ENCODE measurements around the gene TMEM213. TPM values are rescaled to one million over a fixed set of nuclear protein-coding genes. Genes with fewer than 3 reads are reported as not detected.
A peak's percentile ranks its signal among the peaks of the same experiment; 100 is the strongest.

TMEM213 gene
- total and polyA plus RNA-seq, 2 of the 13 experiments (the other 11 are each of a cell fraction or from before 2014, with no cell fraction given): not detected

DNA sequence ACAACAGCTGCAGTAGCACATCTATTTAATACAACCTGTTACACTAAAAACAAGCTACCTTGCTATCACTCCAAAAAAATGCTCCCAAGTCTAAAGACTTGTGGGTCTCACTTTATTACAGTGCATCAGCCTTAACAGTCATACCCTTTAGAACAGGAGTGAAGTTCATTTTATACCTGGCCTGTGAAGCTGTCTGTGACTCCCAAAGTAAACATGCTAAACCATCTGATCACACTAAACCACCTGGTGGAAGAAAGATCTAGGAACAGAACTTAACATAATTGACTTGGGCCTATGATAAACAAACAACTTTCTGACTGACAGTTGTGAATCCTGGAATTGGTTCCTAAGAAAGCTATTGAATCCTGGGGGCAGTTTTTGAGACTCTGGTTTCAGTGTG, 81.1 kb downstream of the TMEM213 start:
- Histone ChIP-seq H3K4me3 (replicated peaks in 1 of 3; ENCODE audit: insufficient read depth in 1 of 3, low read depth in 2 of 3, low read length in 3 of 3) (no peak overlapping the region), H3K4me1 (ENCODE audit: insufficient read depth, low read length) (peaks cover 3% of the 10 kb centered on the region; the same call in 1 of the 2 replicates), H3K27ac (ENCODE audit: extremely low read length, insufficient read depth, low read length) (no peak overlapping the region), H3K79me2 (ENCODE audit: insufficient read depth, low read length) (no peaks in the 10 kb centered on the region), H4K20me1 (ENCODE audit: insufficient read depth, low read length) (no peaks in the 10 kb centered on the region), H3K36me3 (replicated peaks in 1 of 2; ENCODE audit: control insufficient read depth in 1 of 2, insufficient read depth in 2 of 2, low read length in 2 of 2) (peaks cover 0 to 4% of the 10 kb centered on the region in 2 experiments; a peak in 1 of 5 replicates), H2AFZ (ENCODE audit: low read length) (no peak overlapping the region), H3K9me3 (ENCODE audit: low read length) (no peaks in the 10 kb centered on the region), H3K27me3 (ENCODE audit: control insufficient read depth in 1 of 2, insufficient read depth in 2 of 2, low read length in 2 of 2) (no peaks in the 10 kb centered on the region), H3K4me2 (ENCODE audit: low read depth, low read length) (no peak overlapping the region), H3K9ac (ENCODE audit: insufficient read depth, low read depth, low read length) (no peak overlapping the region)
- in situ Hi-C loops (cut with HindIII; ENCODE audit: extremely low pct_ligation_motif_present, low pct_unique_long_range_greater_than_20kb) (no loop called here), intact Hi-C loops (cut with micrococcal nuclease; ENCODE audit: unreplicated experiment) (no loop called here)
- no peak for ATAC-seq
- DNase-seq (ENCODE audit: low spot score): no peak
- ChIA-PET POLR2A (no interaction called here), CTCF (ENCODE audit: low intra/inter-chr PET ratio, low total read pairs) (no interaction called here)
- BruUV-seq (replicated peaks): no TSS peak
- no peak for FAIRE-seq
- TF ChIP-seq FOXA3 (CRISPR knock-in tag; IDR thresholded peaks at IDR 0.05) (0 out of 2 replicates have a peak, but pooled peaks have one; percentile 14), ZNF510 (CRISPR knock-in tag; IDR thresholded peaks at IDR 0.05; ENCODE audit: low read depth) (no peak)

DNA sequence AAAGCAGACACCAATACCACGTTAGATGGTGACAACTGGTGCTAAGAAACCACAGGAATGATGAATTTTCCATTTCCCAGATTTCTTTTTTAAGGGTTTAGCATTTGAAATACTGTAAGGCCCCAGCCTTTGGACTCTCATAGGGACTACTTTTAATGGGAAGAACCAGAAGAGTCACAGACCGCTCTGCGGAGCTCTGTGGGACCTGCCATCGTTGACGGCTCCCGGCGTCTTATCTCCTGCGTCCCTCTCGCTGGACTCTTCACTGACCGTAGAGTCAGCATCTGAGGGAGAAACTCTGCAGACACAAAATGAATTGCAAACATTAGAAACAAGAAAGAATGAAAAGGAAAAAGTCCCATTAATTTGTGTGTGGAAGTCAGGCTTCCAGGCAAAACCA, 81.6 kb downstream of the TMEM213 start:
- Histone ChIP-seq H3K4me2 (ENCODE audit: low read depth, low read length) (no peak overlapping the region), H3K9me3 (ENCODE audit: low read length) (no peaks in the 10 kb centered on the region), H3K36me3 (replicated peaks in 1 of 2; ENCODE audit: control insufficient read depth in 1 of 2, insufficient read depth in 2 of 2, low read length in 2 of 2) (peaks cover 0 to 4% of the 10 kb centered on the region in 2 experiments; a peak in 1 of 5 replicates), H2AFZ (ENCODE audit: low read length) (no peak overlapping the region), H3K27ac (ENCODE audit: extremely low read length, insufficient read depth, low read length) (no peak overlapping the region), H3K9ac (ENCODE audit: insufficient read depth, low read depth, low read length) (no peak overlapping the region), H3K4me3 (replicated peaks in 1 of 3; ENCODE audit: insufficient read depth in 1 of 3, low read depth in 2 of 3, low read length in 3 of 3) (no peak overlapping the region), H4K20me1 (ENCODE audit: insufficient read depth, low read length) (no peaks in the 10 kb centered on the region), H3K27me3 (ENCODE audit: control insufficient read depth in 1 of 2, insufficient read depth in 2 of 2, low read length in 2 of 2) (no peaks in the 10 kb centered on the region), H3K79me2 (ENCODE audit: insufficient read depth, low read length) (no peaks in the 10 kb centered on the region), H3K4me1 (ENCODE audit: insufficient read depth, low read length) (peaks cover 6% of the 10 kb centered on the region; the same call in 1 of the 2 replicates)
- POLR2A ChIA-PET: no interaction called here
- DNase-seq (ENCODE audit: low spot score): no peak
- CTCF ChIA-PET (ENCODE audit: low intra/inter-chr PET ratio, low total read pairs): no interaction called here
- intact Hi-C loops (cut with micrococcal nuclease; ENCODE audit: unreplicated experiment): no loop called here
- no peak for FAIRE-seq
- TF ChIP-seq KDM1A (CRISPR knock-in tag; IDR thresholded peaks at IDR 0.05) (no peak), ZNF124 (CRISPR knock-in tag; IDR thresholded peaks at IDR 0.05) (no peak)
- 97% methylated on average over 10 of the region's 10 CpGs for WGBS (ENCODE audit: low lambda C conversion rate)
- ATAC-seq: no peak
- BruUV-seq (replicated peaks): no TSS peak
- in situ Hi-C loops (cut with HindIII; ENCODE audit: extremely low pct_ligation_motif_present, low pct_unique_long_range_greater_than_20kb): no loop called here

Data from HepG2 (cell line).